Endothelial cell of umbilical vein (primary cell): ENCODE results near the gene MYO1B. TPM values are rescaled to one million over a fixed set of nuclear protein-coding genes. Genes with fewer than 3 reads are reported as not detected.

Experiments used
- BruUV-seq: library from RNA; stranded (reverse); fragments of 400-500 nt; replicated peaks from 2 replicates; lab custom pipeline; 2021; lab: Mats Ljungman, UMichigan
- CTCF ChIA-PET: fragments of 300-600, 350-600 bp; sonication (Branson Sonifier 250); formaldehyde crosslinking; loops from one replicate; lab custom pipeline; 2021; ENCODE audit warnings: antibody characterized with exemption, inconsistent platforms; lab: Charles Lee
- POLR2A ChIA-PET: fragments of 300-600, 350-600 bp; sonication (Branson Sonifier 250); formaldehyde crosslinking; loops from one replicate; lab custom pipeline; 2021; ENCODE audit warnings: antibody characterized with exemption, inconsistent platforms; lab: Charles Lee
- DNase-seq: peaks from one replicate; pipeline ENCODE4 v3.0.0-alpha.2; 2011; ENCODE audit warnings: low read depth, low spot score
- FAIRE-seq: peaks from 2 replicates; lab custom pipeline; 2011; peaks lifted over from hg19 to GRCh38; lab: Jason Lieb, UNC
- H2AFZ ChIP-seq: 2 replicates; pipeline ENCODE4 v1.6.0; 2012; ENCODE audit warnings: low read depth, low read length, control low read depth, inconsistent platforms
- H3K27ac ChIP-seq: 2 replicates; pipeline ENCODE4 v1.5.1; 2011; ENCODE audit warnings: low read depth, mild to moderate bottlenecking, control low read depth, low read length, moderate library complexity; ENCODE audit not compliant: insufficient read depth
- H3K27me3 ChIP-seq, 2 experiments: 2 replicates each; pipeline versions ENCODE4 v1.6.0 to v1.6.1; 2011; ENCODE audit warnings: low read length in 2 of 2, mixed read lengths in 1 of 2; ENCODE audit not compliant: control insufficient read depth in 2 of 2, insufficient read depth in 2 of 2
- H3K36me3 ChIP-seq, 2 experiments: 2 replicates in 1 of 2; 3 replicates in 1 of 2; pipeline ENCODE4 v1.5.1; 2011; ENCODE audit warnings: low read length in 2 of 2, mild to moderate bottlenecking in 1 of 2, moderate library complexity in 1 of 2; ENCODE audit not compliant: control insufficient read depth in 2 of 2, insufficient read depth in 2 of 2; ENCODE audit errors: extremely low read depth in 1 of 2
- H3K4me1 ChIP-seq: 3 replicates; pipeline ENCODE4 v1.5.1; 2011; ENCODE audit warnings: mild to moderate bottlenecking, low read length; ENCODE audit not compliant: control insufficient read depth, insufficient read depth; ENCODE audit errors: extremely low read depth
- H3K4me2 ChIP-seq: 2 replicates; pipeline ENCODE4 v1.6.1; 2011; ENCODE audit warnings: low read length, control low read depth, mixed read lengths; ENCODE audit not compliant: insufficient read depth
- H3K4me3 ChIP-seq, 3 experiments: fragments of 200-600 bp in 1 of 3; sonication (generic), shearing (Covaris generic) in 1 of 3; replicated peaks in 1 of 3; 2 replicates each; pipeline ENCODE4 v1.5.1; 2011 to 2016; ENCODE audit warnings: control low read depth in 3 of 3, low read length in 3 of 3, mild to moderate bottlenecking in 2 of 3, inconsistent platforms in 1 of 3, low read depth in 1 of 3, moderate library complexity in 1 of 3; ENCODE audit not compliant: insufficient read depth in 1 of 3
- H3K79me2 ChIP-seq: 2 replicates; pipeline ENCODE4 v1.6.0; 2012; ENCODE audit warnings: low read length, inconsistent platforms; ENCODE audit not compliant: control insufficient read depth, insufficient read depth
- H3K9ac ChIP-seq: replicated peaks from 2 replicates; pipeline ENCODE3; 2011; ENCODE audit warnings: low read length, control low read depth; ENCODE audit not compliant: insufficient read depth; ENCODE audit errors: extremely low read depth
- H3K9me1 ChIP-seq: replicated peaks from 3 replicates; pipeline ENCODE4 v1.6.0; 2011; ENCODE audit warnings: mild to moderate bottlenecking, low read length; ENCODE audit not compliant: control insufficient read depth, insufficient read depth; ENCODE audit errors: extremely low read depth
- H3K9me3 ChIP-seq: replicated peaks from 2 replicates; pipeline ENCODE4 v1.5.1; 2012; ENCODE audit warnings: low read length, inconsistent platforms; ENCODE audit not compliant: control insufficient read depth, insufficient read depth
- H4K20me1 ChIP-seq: replicated peaks from 2 replicates; pipeline ENCODE3; 2011; ENCODE audit warnings: mild to moderate bottlenecking, low read length; ENCODE audit not compliant: control insufficient read depth, insufficient read depth; ENCODE audit errors: extremely low read depth
- EZH2 ChIP-seq: IDR thresholded peaks from 2 replicates; pipeline ENCODE4 v1.6.1; 2012; ENCODE audit warnings: borderline replicate concordance, low read depth, mild to moderate bottlenecking, moderate library complexity, low read length, inconsistent platforms; ENCODE audit not compliant: severe bottlenecking
- FOS ChIP-seq: IDR thresholded peaks from 2 replicates; pipeline ENCODE4 v1.6.1; 2011; ENCODE audit warnings: mild to moderate bottlenecking, low read length, moderate library complexity, borderline replicate concordance; ENCODE audit not compliant: insufficient read depth
- GATA2 ChIP-seq: IDR thresholded peaks from 2 replicates; pipeline ENCODE4 v1.7.0; 2011; ENCODE audit warnings: low read depth, mild to moderate bottlenecking, moderate library complexity, mixed read lengths, low read length; ENCODE audit not compliant: insufficient read length, insufficient read depth
- JUN ChIP-seq: IDR thresholded peaks from 2 replicates; pipeline ENCODE4 v1.6.1; 2011; ENCODE audit warnings: borderline replicate concordance, low read depth; ENCODE audit not compliant: insufficient read length, insufficient read depth
- MYC ChIP-seq: IDR thresholded peaks from one replicate; pipeline ENCODE4 v1.6.1; 2011; ENCODE audit warnings: mild to moderate bottlenecking, low read depth, low read length
- POLR2A ChIP-seq: IDR thresholded peaks from 2 replicates; pipeline ENCODE4 v1.6.1; 2012; ENCODE audit warnings: low read depth, mild to moderate bottlenecking, control low read depth, low read length
- POLR2AphosphoS5 ChIP-seq: IDR thresholded peaks from 2 replicates; pipeline ENCODE4 v1.6.1; 2012; ENCODE audit warnings: low read depth, mild to moderate bottlenecking, control low read depth, low read length, moderate library complexity; ENCODE audit not compliant: insufficient read depth
- dilution Hi-C: fragments of 300-500 bp; cut with MboI; formaldehyde crosslinking; loops from one replicate; pipeline ENCODE4 v1.15.0; 2019; ENCODE audit warnings: low sequenced_read_pairs; ENCODE audit not compliant: extremely low pct_ligation_motif_present
- intact Hi-C: fragments of 100-400 bp; cut with micrococcal nuclease; formaldehyde crosslinking; loops from one replicate; pipeline ENCODE4 v1.10.0; 2022
- polyA plus RNA-seq, 4 experiments: library from polyadenylated mRNA; depleted of rRNA in 3 of 4; stranded (reverse) in 3 of 4; unstranded in 1 of 4; fragments of >200 nt; gene quantifications; 2 replicates each; pipeline versions ENCODE4 v1.2.1 to v1.2.3, GENCODE V29; 2011 to 2012; ENCODE audit warnings: missing spikeins in 1 of 4
- total RNA-seq: library from RNA; stranded (reverse); gene quantifications from 2 replicates; pipeline ENCODE4 v1.2.3, GENCODE V29; 2021
- TF ChIP-seq, protein P1 (sequence below), 2 donors: IDR thresholded peaks; 1 replicate in 1 of 2; 2 replicates in 1 of 2; pipeline ENCODE4 v1.5.1; 2011; ENCODE audit warnings: low read length in 2 of 2, mild to moderate bottlenecking in 2 of 2, moderate library complexity in 2 of 2, control low read depth in 1 of 2, inconsistent platforms in 1 of 2, low read depth in 1 of 2; ENCODE audit not compliant: insufficient read depth in 1 of 2; ENCODE audit errors: extremely low read depth in 1 of 2
- TF ChIP-seq, protein P2 (sequence below): IDR thresholded peaks from 2 replicates; pipeline ENCODE4 v1.6.1; 2011; ENCODE audit not compliant: insufficient read depth, insufficient read length

The MYO1B gene
- total and polyA plus RNA-seq, 2 donors (not counting 3 experiments of a cell fraction or from before 2014, with no cell fraction given): 8.7 to 51.1 TPM

DNA sequence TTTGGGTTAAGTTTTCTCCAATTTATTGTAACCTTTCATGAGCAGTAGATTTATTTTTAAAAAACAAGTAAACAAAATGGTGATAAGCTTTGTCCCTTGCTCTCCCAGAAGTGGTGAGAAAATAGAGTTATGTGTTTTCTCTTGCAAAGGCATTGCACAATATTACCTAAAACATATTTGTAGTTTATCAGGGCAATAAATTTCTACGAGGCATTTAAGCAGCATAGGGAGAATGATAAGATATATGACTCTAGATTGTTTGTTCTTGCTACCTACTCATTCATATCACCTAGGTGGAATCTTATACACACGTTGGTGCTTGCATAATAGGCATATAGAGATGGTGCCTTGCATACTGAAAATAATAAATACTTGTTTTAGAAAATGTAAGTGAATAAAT is 201.7 kb downstream of the MYO1B start:
- Histone ChIP-seq H4K20me1 (no peaks in the 10 kb centered on the region), H3K9ac (no peak overlapping the region), H3K36me3 (no peaks in the 10 kb centered on the region), H3K4me1 (no peaks in the 10 kb centered on the region), H3K4me2 (no peak overlapping the region), H2AFZ (no peak overlapping the region), H3K9me1 (no peaks in the 10 kb centered on the region), H3K27ac (no peak overlapping the region), H3K27me3 (peaks cover 0 to 20% of the 10 kb centered on the region in 2 experiments), H3K79me2 (no peaks in the 10 kb centered on the region), H3K4me3 (no peak overlapping the region), H3K9me3 (no peaks in the 10 kb centered on the region)
- CTCF ChIA-PET: interaction anchor here (1.0 kb wide), 1 partner anchor 292 kb away, joined by 3 read pairs; no protein-coding TSS in a partner anchor
- POLR2A ChIA-PET: no interaction called here
- no TSS peak for BruUV-seq
- intact Hi-C loops (no loop called here), dilution Hi-C loops (no loop called here)
- TF ChIP-seq, protein P1, sequence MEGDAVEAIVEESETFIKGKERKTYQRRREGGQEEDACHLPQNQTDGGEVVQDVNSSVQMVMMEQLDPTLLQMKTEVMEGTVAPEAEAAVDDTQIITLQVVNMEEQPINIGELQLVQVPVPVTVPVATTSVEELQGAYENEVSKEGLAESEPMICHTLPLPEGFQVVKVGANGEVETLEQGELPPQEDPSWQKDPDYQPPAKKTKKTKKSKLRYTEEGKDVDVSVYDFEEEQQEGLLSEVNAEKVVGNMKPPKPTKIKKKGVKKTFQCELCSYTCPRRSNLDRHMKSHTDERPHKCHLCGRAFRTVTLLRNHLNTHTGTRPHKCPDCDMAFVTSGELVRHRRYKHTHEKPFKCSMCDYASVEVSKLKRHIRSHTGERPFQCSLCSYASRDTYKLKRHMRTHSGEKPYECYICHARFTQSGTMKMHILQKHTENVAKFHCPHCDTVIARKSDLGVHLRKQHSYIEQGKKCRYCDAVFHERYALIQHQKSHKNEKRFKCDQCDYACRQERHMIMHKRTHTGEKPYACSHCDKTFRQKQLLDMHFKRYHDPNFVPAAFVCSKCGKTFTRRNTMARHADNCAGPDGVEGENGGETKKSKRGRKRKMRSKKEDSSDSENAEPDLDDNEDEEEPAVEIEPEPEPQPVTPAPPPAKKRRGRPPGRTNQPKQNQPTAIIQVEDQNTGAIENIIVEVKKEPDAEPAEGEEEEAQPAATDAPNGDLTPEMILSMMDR (IDR thresholded peaks at IDR 0.05; ENCODE audit: extremely low read depth in 1 of 2, insufficient read depth in 1 of 2, low read depth in 1 of 2, low read length in 2 of 2): no peak
- TF ChIP-seq, protein P2, sequence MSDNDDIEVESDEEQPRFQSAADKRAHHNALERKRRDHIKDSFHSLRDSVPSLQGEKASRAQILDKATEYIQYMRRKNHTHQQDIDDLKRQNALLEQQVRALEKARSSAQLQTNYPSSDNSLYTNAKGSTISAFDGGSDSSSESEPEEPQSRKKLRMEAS: no peak
- TF ChIP-seq MYC (no peak), POLR2AphosphoS5 (no peak), JUN (no peak), EZH2 (no peak), FOS (no peak), POLR2A (no peak), GATA2 (no peak)
- no peak for DNase-seq
- FAIRE-seq: no peak
